Measurements from ENCODE around the gene PLCL2. TPM values are rescaled to one million over a fixed set of nuclear protein-coding genes. Genes with fewer than 3 reads are reported as not detected.

PLCL2 gene
- total and polyA plus RNA-seq, 2 donors (not counting 1 experiment from before 2014, with no cell fraction given): 21.7 to 55.2 TPM

GRCh38 chr3:17038141-17038540, 153.4 kb downstream of the PLCL2 start:
- intact Hi-C loops (cut with micrococcal nuclease): loop anchor here (10.0 kb wide), 1 partner anchor 197 kb away; no protein-coding TSS in a partner anchor
- peaks cover 22% of the 10 kb centered on the region for H3K4me1 Mint-ChIP-seq

More at GRCh38 chr3:17038141-17038540, 153.4 kb downstream of the PLCL2 start:
- DNase-seq (no peak), ATAC-seq (ENCODE audit: low read depth) (no peak)
- WGBS (ENCODE audit: insufficient coverage): no CpG with 5 or more reads among the region's 3 CpGs
- Mint-ChIP-seq H3K27ac (no peak overlapping the region), H3K4me3 (no peak overlapping the region), H3K27me3 (no peaks in the 10 kb centered on the region), H3K9me3 (ENCODE audit: insufficient read depth) (no peaks in the 10 kb centered on the region)
- no peaks in the 10 kb centered on the region for H3K27me3 ChIP-seq (replicated peaks in 1 of 4; ENCODE audit: control extremely low read depth in 1 of 4, control insufficient read depth in 3 of 4, insufficient read depth in 4 of 4, low read length in 3 of 4)
- H3K36me3 ChIP-seq (replicated peaks in 1 of 2; ENCODE audit: control extremely low read depth in 1 of 2, control insufficient read depth in 1 of 2, extremely low read depth in 1 of 2, insufficient read depth in 2 of 2, low read length in 1 of 2): peaks cover 9 to 11% of the 10 kb centered on the region in 2 experiments
- no peak for TF ChIP-seq EZH2 (IDR thresholded peaks at IDR 0.05; ENCODE audit: borderline replicate concordance, insufficient read depth, low read depth, low read length, poor library complexity, severe bottlenecking)
- no peak for TF ChIP-seq CTCF (IDR thresholded peaks at IDR 0.05)
- POLR2A ChIA-PET: no interaction called here
- no peak overlapping the region for H3K9ac ChIP-seq (ENCODE audit: low read length)
- H3K9me3 ChIP-seq (ENCODE audit: control extremely low read depth in 1 of 3, control insufficient read depth in 2 of 3, insufficient read depth in 1 of 3, low read length in 2 of 3): no peaks in the 10 kb centered on the region
- peaks cover 26% of the 10 kb centered on the region for H3K79me2 ChIP-seq (ENCODE audit: control insufficient read depth, insufficient read depth, low read length)
- no peak overlapping the region for H3K4me3 ChIP-seq (ENCODE audit: control extremely low read depth in 1 of 5, extremely low read depth in 1 of 5, insufficient read depth in 1 of 5, low read depth in 2 of 5, low read length in 4 of 5)
- CTCF ChIA-PET: no interaction called here
- peaks cover 12% of the 10 kb centered on the region for H4K20me1 ChIP-seq (ENCODE audit: control insufficient read depth, insufficient read depth, low read length, poor library complexity, severe bottlenecking)
- no peak overlapping the region for H3K27ac ChIP-seq (ENCODE audit: low read length in 2 of 2)
- H3K4me2 ChIP-seq (replicated peaks; ENCODE audit: low read depth, low read length, poor library complexity, severe bottlenecking): no peak overlapping the region
- no peak overlapping the region for H2AFZ ChIP-seq (ENCODE audit: insufficient read depth, low read depth, low read length, poor library complexity, severe bottlenecking)
- H3K4me1 ChIP-seq (ENCODE audit: control insufficient read depth in 2 of 2, insufficient read depth in 2 of 2, low read length in 2 of 2): peaks cover 5 to 7% of the 10 kb centered on the region in 2 donors

Measured in B cell (primary cell).